ENCODE measurements around the gene NCOR2.
A peak's percentile ranks its signal among the peaks of the same experiment; 100 is the strongest.

The NCOR2 gene

GRCh38 chr12:124524231-124524925, 43.0 kb downstream of the NCOR2 start:
- peak; percentile 87 for DNase-seq

- no peak for DNase-seq
Observed at GRCh38 chr12:124523071-124523470, 44.3 kb downstream of the NCOR2 start.

GRCh38 chr12:124520907-124521306, 46.5 kb downstream of the NCOR2 start:
- no peak for DNase-seq

- DNase-seq, result peak; percentile 64
Observed at GRCh38 chr12:124520265-124520701, 47.1 kb downstream of the NCOR2 start.

GRCh38 chr12:124519746-124520145, 47.7 kb downstream of the NCOR2 start:
- DNase-seq, result no peak

- DNase-seq, result peak; percentile 100
Observed at GRCh38 chr12:124518051-124518932, 49.1 kb downstream of the NCOR2 start.

Data from fibroblast of skin of scalp (primary cell).